OCI-LY1 (cell line): ENCODE results near the gene FAM180A.

ENCODE experiments used
- H2AFZ ChIP-seq: fragments of 200-600 bp; sonication (generic), shearing (Covaris generic); 2 replicates; pipeline ENCODE4 v1.6.0; 2014; ENCODE audit warnings: antibody characterized with exemption, mild to moderate bottlenecking, low read length
- H3F3A ChIP-seq: fragments of 200-600 bp; sonication (generic), shearing (Covaris generic); 2 replicates; pipeline ENCODE4 v1.6.0; 2014; ENCODE audit warnings: mild to moderate bottlenecking, antibody characterized with exemption, low read length, moderate library complexity; ENCODE audit not compliant: insufficient read depth
- H3K27ac ChIP-seq: fragments of 200-600 bp; sonication (generic); 2 replicates; pipeline ENCODE4 v1.5.1; 2014; ENCODE audit warnings: low read length, mixed run types, mild to moderate bottlenecking, low read depth; ENCODE audit not compliant: poor library complexity, severe bottlenecking
- H3K27me3 ChIP-seq: fragments of 200-600 bp; sonication (generic); 2 replicates; pipeline ENCODE4 v1.6.0; 2014; ENCODE audit warnings: antibody characterized with exemption, mild to moderate bottlenecking, low read length, moderate library complexity; ENCODE audit not compliant: insufficient read depth
- H3K36me3 ChIP-seq: fragments of 200-600 bp; sonication (generic); 2 replicates; pipeline ENCODE4 v1.6.1; 2014; ENCODE audit warnings: mild to moderate bottlenecking, antibody characterized with exemption, low read length, moderate library complexity, mixed read lengths; ENCODE audit not compliant: insufficient read depth
- H3K4me1 ChIP-seq: fragments of 200-600 bp; sonication (generic); 2 replicates; pipeline ENCODE4 v1.5.1; 2014; ENCODE audit warnings: mild to moderate bottlenecking, low read length, moderate library complexity; ENCODE audit not compliant: insufficient read depth, severe bottlenecking
- H3K4me2 ChIP-seq: fragments of 200-600 bp; sonication (generic), shearing (Covaris generic); 2 replicates; pipeline ENCODE4 v1.6.1; 2014; ENCODE audit warnings: low read length
- H3K4me3 ChIP-seq: fragments of 200-600 bp; sonication (generic); 2 replicates; pipeline ENCODE4 v1.5.1; 2014; ENCODE audit warnings: low read length, low read depth, mild to moderate bottlenecking, mixed read lengths; ENCODE audit not compliant: poor library complexity, severe bottlenecking
- H3K79me2 ChIP-seq: fragments of 200-600 bp; shearing (Covaris generic); 2 replicates; pipeline ENCODE4 v1.6.1; 2016; ENCODE audit warnings: mixed run types, low read length, mixed read lengths; ENCODE audit not compliant: insufficient read depth
- H3K9ac ChIP-seq: fragments of 200-600 bp; sonication (generic), shearing (Covaris generic); 2 replicates; pipeline ENCODE4 v1.6.1; 2014; ENCODE audit warnings: mild to moderate bottlenecking, low read length, mixed read lengths
- H3K9me2 ChIP-seq: fragments of 200-600 bp; sonication (generic), shearing (Covaris generic); 2 replicates; pipeline ENCODE4 v1.6.1; 2014; ENCODE audit warnings: low read depth, mild to moderate bottlenecking, low read length, mixed read lengths
- H3K9me3 ChIP-seq: fragments of 200-600 bp; shearing (Covaris generic); 2 replicates; pipeline ENCODE4 v1.6.1; 2014; ENCODE audit warnings: low read length, mixed read lengths
- H4K20me1 ChIP-seq: fragments of 200-600 bp; sonication (generic), shearing (Covaris generic); 2 replicates; pipeline ENCODE4 v1.6.0; 2016; ENCODE audit warnings: mild to moderate bottlenecking, low read length; ENCODE audit not compliant: insufficient read depth
- CTCF ChIP-seq: fragments of 200-600 bp; sonication (generic), shearing (Covaris generic); IDR thresholded peaks from 2 replicates; pipeline ENCODE4 v1.5.1; 2017; ENCODE audit warnings: mild to moderate bottlenecking, antibody characterized with exemption, low read length, moderate library complexity, mixed read lengths
- EZH2 ChIP-seq: fragments of 200-600 bp; sonication (generic), shearing (Covaris generic); IDR thresholded peaks from 2 replicates; pipeline ENCODE4 v1.8.0; 2017; ENCODE audit warnings: borderline replicate concordance, mixed run types, mild to moderate bottlenecking, antibody characterized with exemption, low read length, moderate library complexity, mixed read lengths

The FAM180A gene

GRCh38 chr7:135710417-135711138 lies 38.0 kb downstream of the FAM180A start:
- no peaks in the 10 kb centered on the region for H3K9me2 ChIP-seq
- H3K4me2 ChIP-seq = no peak overlapping the region
- no peaks in the 10 kb centered on the region for H3K4me1 ChIP-seq
- no peak overlapping the region for H3K9ac ChIP-seq
- H3K4me3 ChIP-seq = no peak overlapping the region
- no peaks in the 10 kb centered on the region for H3K36me3 ChIP-seq
- no peak overlapping the region for H3K27ac ChIP-seq
- H3K27me3 ChIP-seq = peaks cover 7% of the 10 kb centered on the region; the same call in 1 of the 2 replicates
- TF ChIP-seq EZH2 = no peak
- peak; percentile 60 for TF ChIP-seq CTCF
- no peaks in the 10 kb centered on the region for H3F3A ChIP-seq
- H4K20me1 ChIP-seq = no peaks in the 10 kb centered on the region
- H3K79me2 ChIP-seq = no peaks in the 10 kb centered on the region
- no peak overlapping the region for H2AFZ ChIP-seq
- H3K9me3 ChIP-seq = no peaks in the 10 kb centered on the region

DNA sequence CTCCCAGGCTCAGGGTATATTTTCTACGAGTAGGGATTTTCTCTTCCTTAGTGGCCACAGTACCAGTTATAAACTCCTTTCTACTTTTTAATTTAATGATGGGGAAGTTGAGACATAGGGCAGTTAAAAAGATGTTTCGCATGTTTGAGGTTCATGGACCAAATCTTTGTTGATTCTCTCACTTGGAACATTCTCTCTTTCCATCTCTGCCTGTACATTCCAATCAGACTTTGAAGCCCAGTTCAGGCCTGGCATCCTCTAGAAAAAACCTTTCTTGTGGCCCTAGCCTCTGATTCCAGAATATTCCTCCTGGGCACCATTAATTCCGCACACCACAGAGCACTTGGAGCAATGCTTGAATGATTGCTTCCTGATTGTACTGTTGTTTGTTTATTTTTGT lies 39.1 kb downstream of the FAM180A start:
- no peaks in the 10 kb centered on the region for H3K9me3 ChIP-seq
- H3K4me2 ChIP-seq = no peak overlapping the region
- H3K36me3 ChIP-seq = no peaks in the 10 kb centered on the region
- no peaks in the 10 kb centered on the region for H3F3A ChIP-seq
- no peak overlapping the region for H3K4me3 ChIP-seq
- no peak overlapping the region for H3K27ac ChIP-seq
- TF ChIP-seq CTCF = no peak
- TF ChIP-seq EZH2 = no peak
- no peaks in the 10 kb centered on the region for H4K20me1 ChIP-seq
- H2AFZ ChIP-seq = no peak overlapping the region
- H3K27me3 ChIP-seq = peaks cover 7% of the 10 kb centered on the region; the same call in 1 of the 2 replicates
- H3K9me2 ChIP-seq = no peaks in the 10 kb centered on the region
- H3K4me1 ChIP-seq = no peaks in the 10 kb centered on the region
- no peak overlapping the region for H3K9ac ChIP-seq
- no peaks in the 10 kb centered on the region for H3K79me2 ChIP-seq

- Histone ChIP-seq H2AFZ (no peak overlapping the region), H3K27me3 (peaks cover 7% of the 10 kb centered on the region; the same call in 1 of the 2 replicates), H3K9me2 (no peaks in the 10 kb centered on the region), H3F3A (no peaks in the 10 kb centered on the region), H3K4me3 (no peak overlapping the region), H3K4me2 (no peak overlapping the region), H3K79me2 (no peaks in the 10 kb centered on the region), H3K9ac (no peak overlapping the region), H3K27ac (no peak overlapping the region), H3K36me3 (no peaks in the 10 kb centered on the region), H3K9me3 (no peaks in the 10 kb centered on the region), H3K4me1 (no peaks in the 10 kb centered on the region), H4K20me1 (no peaks in the 10 kb centered on the region)
- no peak for TF ChIP-seq CTCF
Observed at GRCh38 chr7:135708041-135708440, 40.6 kb downstream of the FAM180A start.
